Globus pallidus (tissue), 1 donor: ENCODE measurements around the gene DMTF1.

Experiments
- DNase-seq: peaks from one replicate; pipeline ENCODE4 v3.0.0-alpha.2; 2015; ENCODE audit warnings: low spot score

The DMTF1 gene

DNA sequence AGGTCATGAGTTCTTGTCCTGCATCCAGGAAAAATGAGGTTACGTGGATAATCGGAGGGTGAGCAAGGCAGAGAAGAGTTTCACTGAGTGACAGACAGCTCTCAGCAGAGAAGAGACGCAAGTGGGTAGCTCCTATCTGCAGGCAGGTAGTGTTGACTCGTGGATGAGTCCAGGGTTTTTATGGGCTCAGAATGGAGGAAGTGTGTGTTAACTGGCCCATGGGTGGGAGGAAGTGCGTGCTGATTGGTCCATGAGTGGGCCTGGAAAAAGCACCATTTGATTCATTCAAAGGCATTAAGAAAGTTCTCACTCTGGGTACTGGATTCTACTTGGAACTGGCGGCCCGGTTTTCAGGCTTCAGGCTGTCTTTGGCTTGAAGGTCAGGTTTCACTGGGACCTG lies 4.8 kb upstream of the DMTF1 start:
- DNase-seq: no peak

DNA sequence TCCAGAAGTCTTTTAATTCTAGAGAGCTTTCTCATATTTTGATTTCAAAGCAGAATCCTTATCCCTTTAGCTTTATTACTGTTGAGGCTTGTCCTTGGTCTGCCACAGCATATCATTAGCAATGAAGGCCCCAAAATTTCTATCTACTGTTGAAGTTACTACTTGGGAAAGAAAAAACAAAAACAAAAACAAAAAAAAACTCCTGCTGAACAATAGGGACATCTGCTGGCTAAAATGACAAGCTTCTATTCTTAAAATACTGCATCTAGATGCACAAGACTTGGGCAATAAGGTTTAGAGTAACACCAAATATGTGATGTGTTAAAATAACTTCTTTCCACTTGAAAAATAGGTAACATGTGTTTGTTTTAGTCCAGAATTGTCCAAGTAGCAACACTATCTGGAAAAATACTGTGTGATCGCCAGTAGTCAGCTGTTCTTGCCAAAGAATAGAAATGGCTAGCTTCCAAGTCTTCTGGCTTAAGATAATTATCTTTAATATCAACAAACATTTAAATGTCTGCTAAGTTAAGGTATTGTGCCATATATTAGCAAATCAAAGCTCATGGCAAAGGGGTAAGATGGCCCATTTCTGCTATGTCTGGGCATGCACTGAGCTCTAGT lies 3.8 kb upstream of the DMTF1 start:
- DNase-seq: peak; percentile 52

- DNase-seq: no peak
These were observed 1.1 kb upstream of the DMTF1 start for GRCh38 chr7:87151002-87151728.

DNA sequence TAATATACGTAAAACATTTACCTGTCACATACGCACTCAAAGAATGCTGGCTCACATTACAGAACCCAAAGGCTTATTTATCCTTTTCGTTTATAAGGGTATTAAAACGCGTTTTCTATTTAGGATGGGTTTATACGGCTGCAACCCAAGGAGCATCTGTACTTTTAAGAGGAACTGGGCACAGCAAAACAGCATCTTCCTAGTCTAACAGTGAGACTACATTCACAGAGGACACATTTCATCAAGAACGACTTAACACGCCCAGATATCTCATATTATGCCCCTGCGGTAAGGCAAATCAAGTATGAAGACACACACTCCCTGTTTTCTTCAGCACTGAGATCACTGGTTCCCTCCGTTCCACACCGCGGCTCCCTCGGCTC lies 533 bp upstream of the DMTF1 start:
- no peak for DNase-seq

DNA sequence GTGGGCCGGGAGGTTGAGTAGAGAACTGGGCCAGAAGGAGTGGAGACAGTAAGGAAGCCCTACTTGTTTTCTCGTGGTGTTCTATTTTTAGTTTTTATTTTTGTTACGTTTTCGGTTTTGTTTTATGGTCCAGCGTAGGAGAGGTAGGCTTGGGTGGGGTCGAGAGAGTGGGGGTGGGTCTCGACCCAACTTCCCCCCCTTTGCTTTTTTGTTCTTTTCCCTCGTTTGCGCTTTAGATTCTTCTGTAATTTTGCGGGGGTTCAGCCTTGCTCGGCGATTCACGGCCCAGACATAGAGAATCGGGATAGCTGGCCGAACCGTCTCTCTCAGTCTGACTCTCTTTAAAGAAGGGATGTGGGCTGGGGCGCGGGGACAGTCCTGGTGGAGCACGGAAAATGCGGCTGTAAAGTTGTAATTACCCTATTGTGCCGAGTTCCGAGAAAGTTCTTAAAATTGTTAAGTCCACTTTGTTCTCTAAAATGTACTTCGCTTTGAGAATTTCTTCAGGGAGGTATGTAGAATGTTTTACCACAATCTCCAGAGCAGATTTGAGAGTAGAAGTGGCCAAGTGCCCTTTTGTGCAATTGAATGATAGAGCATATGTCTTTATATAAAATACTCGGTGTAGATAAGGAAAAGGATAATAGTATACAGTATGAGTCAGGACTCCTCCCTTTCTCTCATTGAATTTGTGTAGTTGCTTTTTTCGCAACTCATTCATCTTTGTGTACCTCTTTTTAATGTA lies 816 bp downstream of the DMTF1 start:
- peak; percentile 49 for DNase-seq

DNA sequence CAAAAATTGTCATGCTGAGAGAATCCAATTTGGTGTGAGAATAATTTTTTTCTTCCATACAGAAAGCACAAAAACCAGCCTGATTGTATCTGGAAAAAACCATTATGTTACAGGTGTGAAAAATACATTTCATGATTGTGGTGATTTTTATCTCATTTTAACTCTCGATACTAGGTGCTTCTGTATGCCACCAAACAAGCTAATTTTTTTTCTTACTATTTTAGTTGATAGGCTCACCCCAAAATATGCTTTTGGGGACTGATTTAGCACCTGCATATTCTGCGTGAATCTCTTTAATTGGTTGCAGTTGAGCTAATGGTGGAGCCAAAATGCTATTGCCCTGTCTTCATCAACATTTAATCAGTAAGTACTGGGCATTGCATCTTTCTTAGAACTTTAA lies 1.9 kb downstream of the DMTF1 start:
- no peak for DNase-seq

GRCh38 chr7:87154569-87154968 lies 2.3 kb downstream of the DMTF1 start:
- DNase-seq: no peak

DNA sequence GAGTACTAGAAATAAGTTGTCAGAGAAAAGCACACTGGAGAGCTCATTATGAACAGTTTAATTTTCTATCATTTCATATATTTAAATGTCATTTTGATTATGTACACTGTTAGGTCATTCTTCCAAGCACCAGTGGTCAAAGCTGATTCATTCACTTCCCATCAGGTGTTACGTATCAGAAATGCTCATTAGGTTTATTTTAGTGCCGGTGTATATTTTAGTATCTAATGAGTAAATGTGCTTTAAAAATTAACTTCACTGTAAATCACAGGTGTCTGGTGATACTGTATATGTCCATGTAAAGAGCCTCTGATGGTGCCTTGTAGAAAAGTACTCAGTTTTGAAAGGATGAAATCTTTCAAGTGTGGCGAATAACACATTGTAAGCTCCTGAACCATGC lies 3.5 kb downstream of the DMTF1 start:
- DNase-seq: no peak

DNA sequence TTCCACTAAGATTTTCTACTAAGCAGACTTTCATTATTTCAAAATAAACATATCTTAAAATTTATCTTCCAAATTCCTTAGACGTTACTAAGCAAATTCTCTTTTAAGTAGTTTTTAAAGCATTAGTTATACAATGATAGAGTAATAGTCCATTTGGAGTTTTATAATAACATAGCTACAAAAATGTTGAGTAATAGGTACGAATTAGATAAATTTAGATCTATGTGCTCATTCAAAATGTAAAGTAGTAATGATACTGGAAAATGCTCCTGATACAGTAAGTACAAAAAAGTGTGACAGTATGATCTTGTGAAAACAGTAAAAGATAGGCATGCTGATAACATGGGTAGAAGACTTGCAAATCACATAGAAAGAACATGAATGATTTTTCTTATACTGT lies 4.5 kb downstream of the DMTF1 start:
- no peak for DNase-seq

GRCh38 chr7:87159538-87159937 lies 7.3 kb downstream of the DMTF1 start:
- no peak for DNase-seq

- DNase-seq: no peak
These were observed 12.2 kb downstream of the DMTF1 start for GRCh38 chr7:87164433-87164832.

DNA sequence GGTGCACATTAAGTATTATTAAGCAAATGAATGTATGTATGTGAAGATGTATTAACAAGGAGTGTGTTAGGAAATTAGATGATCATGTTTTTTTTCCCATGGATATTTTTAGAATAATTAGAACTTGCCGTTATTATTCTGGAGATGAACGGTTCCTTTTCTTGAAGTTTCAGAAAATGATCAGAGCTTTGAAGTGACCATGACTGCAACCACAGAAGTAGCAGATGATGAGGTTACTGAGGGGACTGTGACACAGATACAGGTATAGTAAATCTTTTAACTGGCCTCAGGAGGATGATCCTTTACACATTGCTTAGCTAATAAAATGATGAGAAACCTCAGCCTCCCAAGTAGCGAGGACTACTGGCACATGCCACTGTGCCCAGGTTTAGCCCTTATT lies 18.6 kb downstream of the DMTF1 start:
- no peak for DNase-seq

DNA sequence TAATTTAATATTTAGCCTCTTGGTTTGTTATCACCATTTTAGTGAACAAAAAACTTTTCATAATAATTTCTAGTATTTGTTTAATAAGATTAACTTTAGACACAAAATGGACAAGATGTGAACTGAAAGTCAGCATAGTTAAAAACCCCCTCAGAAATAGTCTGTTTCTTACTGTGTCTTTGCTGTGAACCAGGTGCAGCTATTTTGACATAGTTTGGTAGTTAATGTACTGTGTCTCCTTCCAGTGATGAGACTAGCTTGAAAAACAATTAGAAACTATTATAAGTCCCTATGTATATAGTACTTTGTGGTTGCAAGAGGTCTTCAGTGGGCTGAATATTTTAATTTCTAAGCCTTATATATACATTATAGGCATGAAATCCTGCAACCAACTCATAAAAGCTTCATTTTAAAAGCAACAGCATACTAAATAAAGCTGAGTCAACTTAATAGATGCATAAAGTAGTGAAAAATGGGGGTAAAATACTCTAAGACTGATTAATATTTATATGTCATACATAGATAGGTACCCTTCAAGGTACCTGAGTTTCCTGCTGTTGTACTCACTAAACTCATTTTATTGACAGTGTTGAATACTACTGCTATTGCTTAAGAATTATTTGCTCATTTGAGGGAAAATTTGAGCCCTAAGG lies 19.2 kb downstream of the DMTF1 start:
- DNase-seq: no peak

DNA sequence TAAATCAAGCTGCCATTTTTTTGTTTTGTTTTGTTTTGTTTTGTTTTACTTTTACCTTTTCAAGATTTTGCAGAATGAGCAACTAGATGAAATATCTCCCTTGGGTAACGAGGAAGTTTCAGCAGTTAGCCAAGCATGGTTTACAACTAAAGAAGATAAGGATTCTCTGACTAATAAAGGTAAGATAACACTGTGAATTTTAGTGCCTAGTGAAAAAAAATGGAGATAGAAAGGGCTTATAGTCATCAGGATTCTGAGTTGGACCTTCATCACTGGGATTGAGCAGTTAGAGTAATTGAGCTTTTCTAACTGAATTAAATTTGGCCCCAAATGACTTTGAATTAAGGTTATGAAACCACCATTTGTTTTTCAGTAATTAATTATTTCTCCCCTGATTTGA lies 21.2 kb downstream of the DMTF1 start:
- no peak for DNase-seq

DNA sequence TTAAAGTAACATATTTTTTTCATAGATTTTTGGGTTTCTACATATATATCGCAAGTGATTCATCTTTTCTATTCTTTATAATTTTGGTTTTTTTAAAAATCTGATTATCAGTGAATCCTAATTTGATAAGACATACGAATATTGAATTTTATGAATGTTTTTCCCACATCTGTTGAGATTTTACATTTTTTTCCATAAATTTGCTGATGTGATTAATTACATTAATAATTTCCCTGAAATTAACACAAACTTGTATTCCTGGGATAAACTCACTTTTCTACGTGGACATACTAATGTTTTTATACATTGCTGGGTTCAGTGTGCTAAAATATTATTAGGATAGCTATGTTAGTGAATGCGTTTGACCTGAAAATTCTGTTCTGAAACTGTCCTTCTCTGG lies 26.1 kb downstream of the DMTF1 start:
- DNase-seq: no peak

- no peak for DNase-seq
These were observed 26.9 kb downstream of the DMTF1 start for GRCh38 chr7:87179180-87179579.

GRCh38 chr7:87187120-87187519 lies 34.9 kb downstream of the DMTF1 start:
- DNase-seq: no peak

- no peak for DNase-seq
These were observed 36.7 kb downstream of the DMTF1 start for GRCh38 chr7:87188930-87189329.

DNA sequence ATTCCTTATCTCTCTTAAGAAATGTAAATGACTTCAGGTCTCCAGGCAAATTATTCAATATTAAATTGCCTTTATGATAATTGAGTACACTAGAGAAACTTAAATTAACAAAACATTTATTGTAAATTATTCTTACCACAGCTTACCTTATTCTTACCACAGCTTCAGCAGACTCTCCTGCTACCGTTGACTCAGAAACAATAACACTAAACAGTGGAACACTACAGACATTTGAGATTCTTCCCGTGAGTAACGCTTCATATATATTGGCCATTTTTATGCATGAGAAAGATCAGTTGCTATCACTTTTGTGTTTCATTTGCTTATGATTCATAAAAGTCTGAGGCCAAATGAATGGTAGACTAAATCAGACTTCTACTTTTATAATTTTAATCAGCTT lies 38.5 kb downstream of the DMTF1 start:
- no peak for DNase-seq

- no peak for DNase-seq
These were observed 40.7 kb downstream of the DMTF1 start for GRCh38 chr7:87192784-87193487.

DNA sequence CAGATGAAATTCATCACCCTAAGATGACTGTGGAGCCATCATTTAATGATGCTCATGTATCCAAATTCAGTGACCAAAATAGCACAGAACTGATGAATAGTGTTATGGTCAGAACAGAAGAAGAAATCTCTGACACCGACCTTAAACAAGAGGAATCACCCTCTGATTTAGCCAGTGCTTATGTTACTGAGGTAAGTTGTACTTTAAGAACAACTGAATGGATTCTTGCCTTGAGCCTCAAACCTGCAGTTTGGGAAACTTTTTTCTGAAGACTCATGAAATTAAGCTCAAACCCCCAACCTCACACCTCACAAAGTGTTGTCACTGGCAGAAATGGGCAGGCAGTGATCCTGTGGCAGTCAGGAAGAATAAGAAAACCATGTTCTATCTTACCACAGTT lies 41.7 kb downstream of the DMTF1 start:
- no peak for DNase-seq

- no peak for DNase-seq
These were observed 47.0 kb downstream of the DMTF1 start for GRCh38 chr7:87199241-87199640.
